SJCRH30 (cell line): ENCODE data around the gene PSME2. TPM values are rescaled to one million over a fixed set of nuclear protein-coding genes. Genes with fewer than 3 reads are reported as not detected.
A peak's percentile ranks its signal among the peaks of the same experiment; 100 is the strongest.
"Not testable (repeated sequence)": the region's sequence is repeated elsewhere in the genome, so short reads cannot be mapped to it uniquely, and the experiment has no call there.

ENCODE experiments used
- DNase-seq, 2 experiments: peaks; one replicate each; pipeline ENCODE4 v3.0.0-alpha.2; 2015 to 2020
- H3K27ac ChIP-seq: fragments of 250-450 bp; sonication (Bioruptor Pico); 2 replicates; pipeline ENCODE4 v1.5.1; 2020; ENCODE audit warnings: mild to moderate bottlenecking, moderate library complexity
- H3K27me3 ChIP-seq: fragments of 250-450 bp; sonication (Bioruptor Pico); 2 replicates; pipeline ENCODE4 v1.5.1; 2020; ENCODE audit warnings: mild to moderate bottlenecking, moderate library complexity
- H3K36me3 ChIP-seq: fragments of 250-450 bp; sonication (Bioruptor Pico); 2 replicates; pipeline ENCODE4 v1.5.1; 2020; ENCODE audit warnings: mild to moderate bottlenecking, moderate library complexity
- H3K4me1 ChIP-seq: fragments of 250-450 bp; sonication (Bioruptor Pico); 2 replicates; pipeline ENCODE4 v1.5.1; 2020; ENCODE audit warnings: mild to moderate bottlenecking, moderate library complexity
- H3K4me3 ChIP-seq: fragments of 250-450 bp; sonication (Bioruptor Pico); 2 replicates; pipeline ENCODE4 v1.5.1; 2020; ENCODE audit warnings: mild to moderate bottlenecking, moderate library complexity
- H3K9me3 ChIP-seq: fragments of 250-450 bp; sonication (Bioruptor Pico); replicated peaks from 2 replicates; pipeline ENCODE4 v1.5.1; 2020; ENCODE audit warnings: mild to moderate bottlenecking, moderate library complexity
- total RNA-seq: library from RNA; depleted of rRNA; stranded (reverse); fragments of >200 nt; shearing (Covaris generic); gene quantifications from 2 replicates; pipeline ENCODE4 v1.2.3, GENCODE V29; 2014

PSME2 gene
- total RNA-seq, 1 experiment from 2014 or later = 237 TPM

DNA sequence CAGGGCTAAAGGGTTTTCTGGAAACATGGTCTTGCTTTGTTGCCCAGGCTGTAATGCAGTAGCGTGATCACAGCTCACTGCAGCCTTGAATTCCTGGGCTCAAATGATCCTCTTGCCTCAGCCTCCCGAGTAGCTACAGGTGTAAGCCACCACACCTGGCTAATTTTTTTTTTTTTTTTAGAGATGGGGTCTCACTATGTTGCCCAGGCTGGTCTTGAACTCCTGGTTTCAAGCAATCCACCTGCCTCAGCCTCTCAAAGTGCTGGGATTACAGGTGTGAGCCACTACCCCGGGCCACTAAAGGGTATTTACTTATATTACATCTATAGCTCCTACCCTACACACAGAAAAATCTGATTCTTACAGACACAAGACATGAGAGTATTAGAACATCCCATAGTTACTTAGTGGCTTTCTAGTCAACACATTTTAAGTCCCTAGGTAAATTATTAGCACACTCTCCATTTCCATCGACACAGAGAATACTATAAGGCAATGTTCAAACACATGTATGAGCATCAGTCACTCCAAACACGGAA is 38.0 kb downstream of the PSME2 start:
- Histone ChIP-seq H3K9me3 (no peaks in the 10 kb centered on the region), H3K4me1 (peaks cover 9% of the 10 kb centered on the region), H3K36me3 (peaks cover 5% of the 10 kb centered on the region), H3K4me3 (no peak overlapping the region), H3K27me3 (no peaks in the 10 kb centered on the region), H3K27ac (no peak overlapping the region)
- no peak for DNase-seq

DNA sequence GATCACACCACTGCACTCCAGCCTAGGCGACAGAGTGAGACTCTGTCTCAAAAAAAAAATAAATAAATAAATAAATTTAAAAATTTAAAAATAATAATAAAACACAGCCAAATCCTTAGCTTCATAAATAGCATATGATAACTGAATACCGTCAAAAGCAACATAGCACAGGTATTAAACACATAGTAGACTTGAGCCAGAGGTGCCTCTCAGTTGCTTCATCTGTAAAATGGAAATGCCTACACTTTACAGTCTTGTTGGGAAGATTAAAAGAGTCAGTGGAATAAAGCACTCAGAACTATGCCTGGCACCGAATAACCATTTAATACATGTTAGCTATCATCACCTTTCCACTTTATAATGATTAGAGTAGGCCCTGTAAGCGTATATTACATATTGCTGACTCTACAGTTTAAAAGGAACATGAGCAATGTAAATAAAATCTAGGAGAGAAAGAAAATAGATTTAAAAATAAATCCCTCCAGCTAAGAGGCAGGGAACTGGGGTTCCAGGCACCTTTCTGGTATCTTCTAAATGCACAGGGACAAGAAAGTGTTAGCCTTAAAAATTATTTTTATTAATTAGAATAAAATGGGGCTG is 39.6 kb downstream of the PSME2 start:
- Histone ChIP-seq H3K4me3 (no peak overlapping the region), H3K27ac (no peak overlapping the region), H3K9me3 (no peaks in the 10 kb centered on the region), H3K4me1 (peaks cover 9% of the 10 kb centered on the region), H3K27me3 (no peaks in the 10 kb centered on the region), H3K36me3 (peaks cover 8% of the 10 kb centered on the region)
- no peak for DNase-seq

DNA sequence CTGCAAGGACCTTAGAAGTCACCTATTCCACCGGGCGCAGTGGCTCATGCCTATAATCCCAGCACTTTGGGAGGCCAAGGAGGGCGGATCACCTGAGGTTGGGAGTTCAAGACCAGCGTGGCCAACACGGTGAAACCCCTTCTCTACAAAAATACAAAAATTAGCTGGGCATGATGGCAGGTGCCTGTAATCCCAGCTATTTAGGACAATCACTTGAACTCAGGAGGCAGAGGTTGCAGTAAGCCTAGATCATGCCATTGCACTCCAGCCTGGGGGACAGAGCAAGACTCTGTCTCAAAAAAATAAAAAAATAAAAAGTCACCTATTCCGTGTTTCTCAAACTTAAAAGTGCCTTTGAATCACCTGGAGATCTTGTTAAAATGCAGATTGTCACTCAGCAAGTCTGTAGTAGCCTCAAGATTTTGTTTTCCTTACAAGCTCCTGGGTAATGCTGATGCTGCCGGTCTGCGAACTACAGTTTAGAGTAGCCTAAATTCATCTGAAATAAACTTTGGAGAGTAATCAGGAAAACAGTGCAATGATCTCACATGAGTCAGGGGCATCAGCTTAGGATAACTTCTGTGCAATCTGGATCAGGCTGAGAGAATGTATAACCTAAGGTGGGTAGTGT is 40.7 kb downstream of the PSME2 start:
- not testable (repeated sequence) for H3K4me1 ChIP-seq, H3K27me3 ChIP-seq, H3K36me3 ChIP-seq, H3K27ac ChIP-seq, H3K9me3 ChIP-seq, H3K4me3 ChIP-seq, DNase-seq

DNA sequence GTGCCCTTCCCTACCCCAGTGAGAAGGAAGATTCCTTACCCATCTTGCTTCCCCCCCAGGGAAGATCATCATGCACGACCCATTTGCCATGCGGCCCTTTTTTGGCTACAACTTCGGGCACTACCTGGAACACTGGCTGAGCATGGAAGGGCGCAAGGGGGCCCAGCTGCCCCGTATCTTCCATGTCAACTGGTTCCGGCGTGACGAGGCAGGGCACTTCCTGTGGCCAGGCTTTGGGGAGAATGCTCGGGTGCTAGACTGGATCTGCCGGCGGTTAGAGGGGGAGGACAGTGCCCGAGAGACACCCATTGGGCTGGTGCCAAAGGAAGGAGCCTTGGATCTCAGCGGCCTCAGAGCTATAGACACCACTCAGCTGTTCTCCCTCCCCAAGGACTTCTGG is 43.0 kb downstream of the PSME2 start:
- Histone ChIP-seq H3K4me3 (no peak overlapping the region), H3K36me3 (peaks cover 14% of the 10 kb centered on the region), H3K27me3 (no peaks in the 10 kb centered on the region), H3K9me3 (no peaks in the 10 kb centered on the region), H3K4me1 (no peaks in the 10 kb centered on the region), H3K27ac (no peak overlapping the region)
- DNase-seq = no peak

DNA sequence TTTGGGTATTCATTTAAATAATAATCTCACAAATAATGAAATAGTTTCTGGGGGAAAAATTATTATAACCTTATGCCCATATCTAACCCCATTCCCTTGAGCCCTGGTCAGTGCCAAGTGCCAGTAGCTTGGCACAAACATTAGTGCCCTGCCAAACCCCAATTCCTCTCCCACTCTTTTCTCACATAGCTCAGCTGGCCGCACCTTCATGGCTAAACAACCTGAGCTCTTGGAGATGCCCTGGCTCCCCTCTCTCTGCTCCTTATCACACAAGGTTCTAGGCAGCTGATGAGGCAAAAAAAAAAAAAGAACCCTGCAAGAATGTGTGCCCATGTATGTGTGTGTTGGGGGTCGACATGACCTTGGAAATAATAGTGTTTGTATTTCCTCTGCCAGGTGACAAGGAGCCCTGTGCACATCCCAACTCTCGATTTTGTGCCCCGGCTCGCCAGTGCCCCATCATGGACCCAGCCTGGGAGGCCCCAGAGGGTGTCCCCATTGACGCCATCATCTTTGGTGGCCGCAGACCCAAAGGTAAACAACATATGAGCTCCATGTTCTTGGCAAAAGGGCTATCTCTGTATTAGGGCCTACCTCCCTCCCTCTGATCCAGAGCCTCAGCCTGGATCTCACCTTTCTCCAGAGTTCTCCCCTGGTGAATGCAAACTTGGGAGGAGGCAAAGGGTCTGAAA is 43.9 kb downstream of the PSME2 start:
- H3K27me3 ChIP-seq = no peaks in the 10 kb centered on the region

DNA sequence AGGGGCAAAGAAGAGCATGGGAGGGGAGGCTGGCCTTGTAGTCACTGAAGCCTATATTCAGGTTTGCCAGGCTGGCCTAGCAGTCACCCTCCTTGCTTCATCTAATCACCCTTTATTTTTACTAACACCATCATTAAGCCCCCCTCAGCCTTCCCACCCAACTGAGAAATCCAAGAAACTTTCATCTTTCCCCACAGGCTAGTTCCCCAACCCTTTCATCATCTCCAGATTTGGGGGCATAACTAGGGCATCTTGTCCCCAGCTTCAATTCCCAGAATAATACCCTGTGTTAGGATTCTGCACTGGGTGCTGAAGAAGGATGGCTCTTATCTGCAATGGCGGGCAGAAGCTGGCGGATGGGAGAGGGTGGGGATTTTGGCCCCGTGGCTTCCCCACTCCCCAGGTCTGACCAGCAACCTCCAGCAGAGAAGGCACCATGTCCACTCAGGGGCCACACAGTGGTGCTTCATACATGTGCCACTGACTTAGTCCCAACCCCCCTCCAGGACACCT is 45.4 kb downstream of the PSME2 start:
- Histone ChIP-seq H3K36me3 (peaks cover 14% of the 10 kb centered on the region), H3K27ac (no peak overlapping the region), H3K4me3 (no peak overlapping the region), H3K9me3 (no peaks in the 10 kb centered on the region), H3K4me1 (no peaks in the 10 kb centered on the region), H3K27me3 (no peaks in the 10 kb centered on the region)
- DNase-seq = no peak

More for the DNA sequence above, 43.9 kb downstream of the PSME2 start:
- H3K36me3 ChIP-seq = peaks cover 14% of the 10 kb centered on the region
- H3K4me1 ChIP-seq = no peaks in the 10 kb centered on the region
- H3K9me3 ChIP-seq = no peaks in the 10 kb centered on the region
- no peak overlapping the region for H3K4me3 ChIP-seq
- no peak for DNase-seq
- H3K27ac ChIP-seq = no peak overlapping the region

DNA sequence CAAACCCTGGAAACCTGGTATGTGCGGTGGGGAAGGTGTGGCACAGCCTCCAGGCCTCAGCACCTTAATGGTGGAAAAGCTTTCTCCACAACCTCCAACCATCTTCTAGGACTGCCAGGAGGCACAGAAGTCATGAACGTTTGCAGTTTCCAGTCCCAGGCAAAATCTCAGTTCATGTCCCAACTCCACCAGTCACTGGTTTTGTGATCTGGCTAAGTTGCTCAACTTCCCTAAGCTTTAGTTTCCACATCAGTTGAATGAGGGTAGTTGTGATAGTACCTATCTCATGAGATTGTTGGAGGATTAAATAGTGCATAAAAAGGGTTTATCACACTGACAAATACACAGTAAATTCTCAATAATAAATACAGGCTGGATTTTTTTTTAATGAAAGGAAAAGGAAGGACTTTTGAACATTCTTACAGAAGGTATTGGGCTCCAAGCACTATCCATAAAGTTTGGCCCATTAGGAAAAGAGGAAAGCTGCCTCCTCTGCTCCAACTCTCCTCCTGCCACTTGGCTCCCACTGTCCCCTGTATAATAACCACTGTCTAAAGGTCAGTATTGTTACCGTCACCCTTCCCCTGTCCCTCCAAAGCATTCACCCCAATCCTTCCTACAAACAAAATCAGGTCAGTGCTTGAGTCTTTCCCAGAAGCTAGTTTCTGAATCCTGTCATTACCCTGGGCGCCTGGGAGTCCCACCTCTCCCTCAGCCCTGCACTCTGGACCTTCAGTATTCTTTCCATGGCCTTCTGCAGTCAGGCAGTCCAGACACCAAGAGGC is 46.0 kb downstream of the PSME2 start:
- Histone ChIP-seq H3K4me1 (peaks cover 6% of the 10 kb centered on the region), H3K27ac (no peak overlapping the region), H3K4me3 (no peak overlapping the region), H3K9me3 (no peaks in the 10 kb centered on the region), H3K36me3 (peaks cover 14% of the 10 kb centered on the region), H3K27me3 (no peaks in the 10 kb centered on the region)
- no peak for DNase-seq

DNA sequence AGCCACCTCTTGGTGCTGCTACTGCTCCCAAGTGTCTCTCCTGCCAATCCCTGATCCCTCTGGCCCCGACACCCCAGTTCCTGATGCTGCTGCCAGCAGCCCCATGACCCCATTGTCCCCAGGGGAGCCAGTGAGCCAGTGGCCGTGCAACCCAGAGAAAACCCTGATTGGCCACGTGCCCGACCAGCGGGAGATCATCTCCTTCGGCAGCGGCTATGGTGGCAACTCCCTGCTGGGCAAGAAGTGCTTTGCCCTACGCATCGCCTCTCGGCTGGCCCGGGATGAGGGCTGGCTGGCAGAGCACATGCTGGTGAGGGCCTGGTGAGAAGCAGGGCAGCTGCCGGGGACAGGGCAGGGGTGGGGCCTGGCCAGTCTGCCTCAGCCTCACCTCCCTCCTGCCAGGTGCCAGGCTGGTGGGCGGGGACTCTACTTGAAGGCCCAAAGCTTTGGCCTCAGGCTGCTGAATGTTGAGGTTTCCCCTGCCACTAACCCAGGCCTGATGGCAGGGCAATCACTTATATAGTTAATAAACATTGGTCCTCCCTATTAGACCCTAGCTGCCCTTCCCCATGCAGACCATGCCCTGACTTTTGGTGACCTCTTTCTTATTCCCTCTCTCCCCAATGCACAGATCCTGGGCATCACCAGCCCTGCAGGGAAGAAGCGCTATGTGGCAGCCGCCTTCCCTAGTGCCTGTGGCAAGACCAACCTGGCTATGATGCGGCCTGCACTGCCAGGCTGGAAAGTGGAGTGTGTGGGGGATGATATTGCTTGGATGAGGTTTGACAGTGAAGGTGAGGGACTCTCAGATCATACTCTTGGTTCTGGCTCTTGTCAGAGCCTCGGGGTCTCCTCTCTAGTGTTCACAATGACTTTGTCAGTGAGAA is 47.2 kb downstream of the PSME2 start:
- no peaks in the 10 kb centered on the region for H3K27me3 ChIP-seq
- no peak overlapping the region for H3K4me3 ChIP-seq
- peaks cover 14% of the 10 kb centered on the region for H3K36me3 ChIP-seq
- DNase-seq = no peak
- H3K9me3 ChIP-seq = no peaks in the 10 kb centered on the region
- H3K4me1 ChIP-seq = peaks cover 7% of the 10 kb centered on the region
- H3K27ac ChIP-seq = no peak overlapping the region

DNA sequence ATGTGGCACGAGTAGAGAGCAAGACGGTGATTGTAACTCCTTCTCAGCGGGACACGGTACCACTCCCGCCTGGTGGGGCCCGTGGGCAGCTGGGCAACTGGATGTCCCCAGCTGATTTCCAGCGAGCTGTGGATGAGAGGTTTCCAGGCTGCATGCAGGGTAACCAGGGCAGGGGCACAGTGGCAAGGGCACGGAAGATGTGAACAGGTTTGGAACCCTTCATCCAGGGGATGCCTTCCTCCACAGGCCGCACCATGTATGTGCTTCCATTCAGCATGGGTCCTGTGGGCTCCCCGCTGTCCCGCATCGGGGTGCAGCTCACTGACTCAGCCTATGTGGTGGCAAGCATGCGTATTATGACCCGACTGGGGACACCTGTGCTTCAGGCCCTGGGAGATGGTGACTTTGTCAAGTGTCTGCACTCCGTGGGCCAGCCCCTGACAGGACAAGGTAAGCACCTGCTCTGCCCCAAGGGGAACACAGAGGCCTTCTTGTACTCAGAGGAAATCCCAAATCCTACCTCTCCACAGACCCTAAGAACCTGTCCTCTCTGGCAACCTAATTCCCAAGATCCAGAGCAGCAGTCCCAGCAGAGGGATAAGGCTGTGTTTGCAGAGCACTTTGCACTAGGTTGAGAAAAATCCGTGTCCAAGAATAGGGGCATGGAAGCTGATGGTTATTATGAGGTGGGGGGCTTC is 48.0 kb downstream of the PSME2 start:
- H3K4me1 ChIP-seq = peaks cover 10% of the 10 kb centered on the region
- peaks cover 10% of the 10 kb centered on the region for H3K36me3 ChIP-seq
- H3K27ac ChIP-seq = no peak overlapping the region
- no peaks in the 10 kb centered on the region for H3K27me3 ChIP-seq
- DNase-seq = no peak
- H3K4me3 ChIP-seq = no peak overlapping the region
- no peaks in the 10 kb centered on the region for H3K9me3 ChIP-seq

DNA sequence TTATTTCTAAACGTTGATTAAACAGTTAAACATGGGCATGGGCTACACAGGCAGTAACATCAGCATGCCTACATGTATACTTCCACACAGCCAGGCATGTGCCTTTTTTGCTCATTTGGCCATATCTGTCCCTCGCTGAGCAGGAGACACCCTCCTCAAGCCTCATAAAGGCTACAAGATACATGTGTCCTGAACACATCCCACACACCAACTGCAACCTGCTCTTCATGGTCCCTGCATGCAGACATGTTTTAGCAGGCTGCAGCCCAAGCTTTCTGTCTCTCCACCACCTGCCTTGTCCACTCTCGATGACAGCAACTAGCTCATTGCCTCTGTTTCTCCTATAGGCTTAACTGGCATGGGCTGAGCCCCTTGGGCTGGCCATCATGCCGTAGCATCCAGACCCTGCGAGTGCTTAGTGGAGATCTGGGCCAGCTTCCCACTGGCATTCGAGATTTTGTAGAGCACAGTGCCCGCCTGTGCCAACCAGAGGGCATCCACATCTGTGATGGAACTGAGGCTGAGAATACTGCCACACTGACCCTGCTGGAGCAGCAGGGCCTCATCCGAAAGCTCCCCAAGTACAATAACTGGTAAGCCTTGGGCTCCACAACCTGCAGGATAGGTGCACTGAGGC is 49.7 kb downstream of the PSME2 start:
- no peak for DNase-seq
- Histone ChIP-seq H3K36me3 (peaks cover 6% of the 10 kb centered on the region), H3K4me1 (peaks cover 10% of the 10 kb centered on the region), H3K4me3 (no peak overlapping the region), H3K9me3 (no peaks in the 10 kb centered on the region), H3K27me3 (no peaks in the 10 kb centered on the region), H3K27ac (no peak overlapping the region)

DNA sequence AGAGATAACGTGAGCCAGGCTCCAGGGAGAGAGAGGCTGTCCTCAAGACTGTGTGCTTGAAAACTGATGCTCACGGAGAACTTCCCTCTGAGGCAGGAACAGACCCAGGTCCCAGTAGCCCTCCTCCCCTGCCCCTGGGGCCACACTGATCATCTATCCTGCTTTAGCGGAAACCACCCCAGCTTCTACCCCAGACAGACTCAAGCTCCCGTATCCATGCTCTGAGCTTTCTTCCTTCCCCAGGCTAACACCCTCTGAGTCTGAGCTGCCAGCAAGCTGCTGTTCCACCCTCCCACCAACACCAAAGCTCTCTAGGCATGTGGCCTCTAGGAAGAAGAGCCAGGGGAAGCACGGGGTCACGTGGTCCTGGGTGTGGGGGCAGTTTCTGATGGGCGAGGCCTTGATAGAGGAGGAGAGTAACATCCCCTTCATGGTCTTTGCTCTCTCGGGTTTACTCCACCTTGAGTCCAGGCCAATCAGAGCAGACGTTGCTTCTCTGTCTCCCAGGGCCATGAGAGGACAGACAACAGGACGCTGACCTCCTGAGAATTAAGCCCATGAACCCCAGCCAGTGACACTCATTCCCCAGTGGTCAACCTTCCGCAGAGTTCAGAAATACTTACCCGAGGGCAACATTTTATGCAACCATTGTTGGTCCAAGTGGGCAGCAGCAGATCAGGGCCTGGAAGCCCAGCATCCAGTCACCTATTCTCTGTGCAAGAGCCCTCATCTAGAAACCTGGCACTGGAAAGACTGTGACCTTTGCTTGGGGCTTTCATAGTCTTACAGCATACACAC is 50.9 kb downstream of the PSME2 start:
- Histone ChIP-seq H3K27ac (peak overlapping the region; percentile 67), H3K9me3 (no peaks in the 10 kb centered on the region), H3K4me1 (peaks cover 10% of the 10 kb centered on the region), H3K36me3 (peaks cover 6% of the 10 kb centered on the region), H3K4me3 (peak overlapping the region; percentile 85), H3K27me3 (no peaks in the 10 kb centered on the region)
- peak; percentile 83 to 85 for DNase-seq

DNA sequence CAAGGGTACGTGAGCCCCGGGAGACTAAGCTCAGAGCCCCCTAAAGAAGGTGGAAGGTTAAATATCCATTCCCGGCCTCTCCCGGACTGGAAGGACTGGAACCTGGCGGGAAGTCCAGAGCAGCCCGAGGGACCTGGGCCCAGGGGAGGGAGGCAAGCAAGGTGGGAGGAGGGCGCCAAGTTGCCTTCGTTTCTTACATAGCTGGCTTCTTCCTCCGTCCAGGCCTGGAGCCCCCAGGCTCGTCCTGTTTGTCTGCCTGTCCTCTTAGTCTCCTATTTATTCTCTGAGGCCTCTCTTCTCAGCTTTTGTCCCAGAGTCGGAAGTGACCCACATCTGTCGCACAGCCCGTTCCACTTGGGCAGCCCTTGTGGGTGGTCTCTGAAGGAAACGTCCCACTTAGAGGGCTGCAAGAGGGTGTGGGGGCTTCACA is 51.6 kb downstream of the PSME2 start:
- H3K4me1 ChIP-seq = peaks cover 10% of the 10 kb centered on the region
- no peaks in the 10 kb centered on the region for H3K27me3 ChIP-seq
- H3K9me3 ChIP-seq = no peaks in the 10 kb centered on the region
- DNase-seq = peak in 1 of 2 experiments; percentile 30
- H3K4me3 ChIP-seq = peak overlapping the region; percentile 85
- H3K27ac ChIP-seq = peak overlapping the region; percentile 67
- peaks cover 3% of the 10 kb centered on the region for H3K36me3 ChIP-seq
